Measurements from ENCODE around the gene LDLRAD4.

- no peak for TF ChIP-seq EZH2 (IDR thresholded peaks at IDR 0.05; ENCODE audit: borderline replicate concordance, low read depth, low read length, poor library complexity, severe bottlenecking)
- TF ChIP-seq CTCF (conservative IDR thresholded peaks at IDR 0.05; ENCODE audit: low read depth, low read length) = no peak
Observed at GRCh38 chr18:13578400-13578799, 359.8 kb downstream of the LDLRAD4 start.

Data from A673 (cell line).